GM12872 (cell line): ENCODE measurements around the gene RPIA.

Source experiments
- TF ChIP-seq, protein P1 (sequence below): IDR thresholded peaks from 3 replicates; pipeline ENCODE4 v1.5.1; 2011; ENCODE audit warnings: low read depth, mild to moderate bottlenecking, low read length, moderate library complexity; ENCODE audit not compliant: insufficient read depth

The RPIA gene

DNA sequence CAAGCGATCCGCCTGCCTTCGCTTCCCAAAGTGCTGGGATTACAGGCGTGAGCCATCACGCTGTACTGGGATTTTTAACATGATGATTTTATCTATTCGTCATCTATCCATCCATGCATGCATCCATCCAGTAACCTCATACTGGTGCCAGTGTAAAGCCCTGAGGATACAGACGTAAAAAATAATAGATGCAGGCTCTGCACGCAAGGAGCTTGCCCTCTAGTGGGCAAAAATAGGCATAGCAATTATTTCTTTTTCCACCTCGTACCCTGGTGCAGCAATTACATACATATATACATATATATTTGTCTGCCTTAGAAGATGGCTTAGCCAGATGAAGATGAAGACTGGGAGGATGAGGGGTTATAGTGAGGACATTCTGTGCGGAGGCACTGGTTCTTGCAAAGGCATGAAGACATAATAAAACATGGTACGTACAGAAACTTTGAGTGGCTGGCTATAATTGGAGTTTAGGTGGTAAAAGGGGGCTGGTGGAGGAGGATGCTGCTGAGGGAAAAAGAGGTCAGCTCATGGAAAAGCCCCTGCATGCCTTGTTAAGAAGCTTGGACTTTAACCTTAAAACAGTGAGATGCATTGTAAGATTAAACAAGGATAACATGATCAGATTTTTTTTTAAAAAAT lies 19.6 kb upstream of the RPIA start:
- TF ChIP-seq, protein P1, sequence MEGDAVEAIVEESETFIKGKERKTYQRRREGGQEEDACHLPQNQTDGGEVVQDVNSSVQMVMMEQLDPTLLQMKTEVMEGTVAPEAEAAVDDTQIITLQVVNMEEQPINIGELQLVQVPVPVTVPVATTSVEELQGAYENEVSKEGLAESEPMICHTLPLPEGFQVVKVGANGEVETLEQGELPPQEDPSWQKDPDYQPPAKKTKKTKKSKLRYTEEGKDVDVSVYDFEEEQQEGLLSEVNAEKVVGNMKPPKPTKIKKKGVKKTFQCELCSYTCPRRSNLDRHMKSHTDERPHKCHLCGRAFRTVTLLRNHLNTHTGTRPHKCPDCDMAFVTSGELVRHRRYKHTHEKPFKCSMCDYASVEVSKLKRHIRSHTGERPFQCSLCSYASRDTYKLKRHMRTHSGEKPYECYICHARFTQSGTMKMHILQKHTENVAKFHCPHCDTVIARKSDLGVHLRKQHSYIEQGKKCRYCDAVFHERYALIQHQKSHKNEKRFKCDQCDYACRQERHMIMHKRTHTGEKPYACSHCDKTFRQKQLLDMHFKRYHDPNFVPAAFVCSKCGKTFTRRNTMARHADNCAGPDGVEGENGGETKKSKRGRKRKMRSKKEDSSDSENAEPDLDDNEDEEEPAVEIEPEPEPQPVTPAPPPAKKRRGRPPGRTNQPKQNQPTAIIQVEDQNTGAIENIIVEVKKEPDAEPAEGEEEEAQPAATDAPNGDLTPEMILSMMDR, result peak; percentile 80

DNA sequence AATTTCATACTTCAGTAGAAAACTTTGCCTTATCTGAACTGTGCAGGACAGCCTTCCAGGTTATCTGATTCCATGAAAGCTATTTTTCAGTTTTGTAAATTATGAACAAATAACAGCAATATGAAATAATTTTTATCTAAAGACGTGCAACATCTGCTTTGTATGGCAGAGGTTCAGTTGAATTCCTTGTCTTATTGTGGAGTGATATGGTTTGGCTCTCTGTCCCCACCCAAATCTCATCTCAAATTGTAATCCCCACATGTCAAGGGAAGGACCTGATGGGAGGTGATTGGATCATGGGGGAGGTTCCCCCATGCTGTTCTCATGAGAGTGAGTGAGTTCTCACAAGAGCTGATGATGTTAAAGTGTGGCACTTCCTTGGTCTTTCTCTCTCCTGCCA lies 18.1 kb upstream of the RPIA start:
- TF ChIP-seq, protein P1, result no peak

- TF ChIP-seq, protein P1, result no peak
Measured at GRCh38 chr2:88680266-88680902, 11.1 kb upstream of the RPIA start.

GRCh38 chr2:88680916-88681315 lies 10.6 kb upstream of the RPIA start:
- TF ChIP-seq, protein P1, result no peak

- TF ChIP-seq, protein P1, result no peak
Measured at GRCh38 chr2:88683160-88684021, 8.1 kb upstream of the RPIA start.

- TF ChIP-seq, protein P1, result no peak
Measured at GRCh38 chr2:88684519-88684918, 7.0 kb upstream of the RPIA start.

DNA sequence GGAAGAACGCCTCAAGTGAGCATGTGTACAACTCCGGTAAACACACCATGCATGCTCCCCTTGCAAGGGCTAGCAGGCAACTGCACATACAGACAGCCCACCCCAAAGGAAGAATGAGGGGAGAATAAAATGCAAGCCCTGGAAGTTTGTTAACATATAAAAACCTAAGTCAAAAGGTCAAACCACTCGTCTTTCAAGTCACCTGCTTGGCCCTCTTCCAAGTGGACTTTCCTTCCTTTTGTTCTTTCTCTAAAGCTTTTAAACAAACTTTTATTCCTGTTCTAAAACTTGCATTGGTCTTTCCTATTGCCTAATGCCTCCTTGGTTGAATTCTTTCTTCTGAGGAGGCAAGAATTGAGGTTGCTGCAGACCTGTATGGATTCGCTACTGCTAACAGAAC lies 5.2 kb upstream of the RPIA start:
- TF ChIP-seq, protein P1, result no peak
